ENCODE results near the gene TCF12. TPM values are rescaled to one million over a fixed set of nuclear protein-coding genes. Genes with fewer than 3 reads are reported as not detected.

The TCF12 gene
- total RNA-seq, 1 experiment from 2014 or later: 102 TPM

- Histone ChIP-seq H3K27me3 (ENCODE audit: control insufficient read depth, insufficient read depth, low read length) (no peaks in the 10 kb centered on the region), H3K36me3 (ENCODE audit: control insufficient read depth, insufficient read depth, low read length) (no peaks in the 10 kb centered on the region), H3K4me1 (ENCODE audit: control insufficient read depth, insufficient read depth, low read length) (peaks cover 10% of the 10 kb centered on the region), H3K4me3 (ENCODE audit: low read depth in 2 of 2, low read length in 2 of 2) (no peak overlapping the region), H3K27ac (ENCODE audit: low read length) (no peak overlapping the region), H3K9me3 (ENCODE audit: control insufficient read depth, insufficient read depth, low read depth, low read length) (no peaks in the 10 kb centered on the region)
- intact Hi-C loops (cut with micrococcal nuclease; ENCODE audit: unreplicated experiment) (no loop called here), in situ Hi-C loops (cut with HindIII; ENCODE audit: low pct_unique_long_range_greater_than_20kb, low sequenced_read_pairs) (no loop called here)
- DNase-seq (ENCODE audit: low read depth, low spot score) (no peak), ATAC-seq (no peak)
- POLR2A ChIA-PET: interaction anchor here (0.6 kb wide), 1 partner anchor 375 kb away, joined by 9 read pairs; no protein-coding TSS in a partner anchor
- CTCF ChIA-PET: no interaction called here
- no peak for TF ChIP-seq POLR2AphosphoS5 (IDR thresholded peaks at IDR 0.05; ENCODE audit: low read depth, low read length)
- TF ChIP-seq TCF7L2 (IDR thresholded peaks at IDR 0.05; ENCODE audit: low read depth, low read length): no peak
- BruUV-seq (replicated peaks): no TSS peak
These were observed 117.2 kb downstream of the TCF12 start for GRCh38 chr15:57035664-57036063.

GRCh38 chr15:57036352-57036751 lies 117.9 kb downstream of the TCF12 start:
- H3K27me3 ChIP-seq (ENCODE audit: control insufficient read depth, insufficient read depth, low read length): no peaks in the 10 kb centered on the region
- no peaks in the 10 kb centered on the region for H3K9me3 ChIP-seq (ENCODE audit: control insufficient read depth, insufficient read depth, low read depth, low read length)
- ATAC-seq (no peak), DNase-seq (ENCODE audit: low read depth, low spot score) (no peak)
- H3K4me3 ChIP-seq (ENCODE audit: low read depth in 2 of 2, low read length in 2 of 2): no peak overlapping the region
- intact Hi-C loops (cut with micrococcal nuclease; ENCODE audit: unreplicated experiment) (no loop called here), in situ Hi-C loops (cut with HindIII; ENCODE audit: low pct_unique_long_range_greater_than_20kb, low sequenced_read_pairs) (no loop called here)
- CTCF ChIA-PET: no interaction called here
- no peak overlapping the region for H3K27ac ChIP-seq (ENCODE audit: low read length)
- BruUV-seq (replicated peaks): no TSS peak
- no peaks in the 10 kb centered on the region for H3K36me3 ChIP-seq (ENCODE audit: control insufficient read depth, insufficient read depth, low read length)
- POLR2A ChIA-PET: interaction anchor here (0.6 kb wide), 1 partner anchor 375 kb away, joined by 9 read pairs; no protein-coding TSS in a partner anchor
- peaks cover 7% of the 10 kb centered on the region for H3K4me1 ChIP-seq (ENCODE audit: control insufficient read depth, insufficient read depth, low read length)
- no peak for TF ChIP-seq TCF7L2 (IDR thresholded peaks at IDR 0.05; ENCODE audit: low read depth, low read length)
- no peak for TF ChIP-seq CTCF (IDR thresholded peaks at IDR 0.05)
- TF ChIP-seq POLR2AphosphoS5 (IDR thresholded peaks at IDR 0.05; ENCODE audit: low read depth, low read length): no peak
- no peak for TF ChIP-seq REST (IDR thresholded peaks at IDR 0.05; ENCODE audit: insufficient read depth in 1 of 2, low read depth in 2 of 2, low read length in 1 of 2)
- no peak for TF ChIP-seq SIN3A (IDR thresholded peaks at IDR 0.05; ENCODE audit: borderline replicate concordance, insufficient read depth, low read depth, low read length)

GRCh38 chr15:57037548-57037947 lies 119.1 kb downstream of the TCF12 start:
- POLR2A ChIA-PET: no interaction called here
- no peaks in the 10 kb centered on the region for H3K9me3 ChIP-seq (ENCODE audit: control insufficient read depth, insufficient read depth, low read depth, low read length)
- no peaks in the 10 kb centered on the region for H3K36me3 ChIP-seq (ENCODE audit: control insufficient read depth, insufficient read depth, low read length)
- DNase-seq (ENCODE audit: low read depth, low spot score): no peak
- ATAC-seq: no peak
- in situ Hi-C loops (cut with HindIII; ENCODE audit: low pct_unique_long_range_greater_than_20kb, low sequenced_read_pairs): no loop called here
- no peak overlapping the region for H3K27ac ChIP-seq (ENCODE audit: low read length)
- H3K4me1 ChIP-seq (ENCODE audit: control insufficient read depth, insufficient read depth, low read length): peaks cover 6% of the 10 kb centered on the region
- CTCF ChIA-PET: no interaction called here
- no peak overlapping the region for H3K4me3 ChIP-seq (ENCODE audit: low read depth in 2 of 2, low read length in 2 of 2)
- no peaks in the 10 kb centered on the region for H3K27me3 ChIP-seq (ENCODE audit: control insufficient read depth, insufficient read depth, low read length)
- BruUV-seq (replicated peaks): no TSS peak
- intact Hi-C loops (cut with micrococcal nuclease; ENCODE audit: unreplicated experiment): no loop called here
- TF ChIP-seq CTCF (IDR thresholded peaks at IDR 0.05): no peak
- no peak for TF ChIP-seq SIN3A (IDR thresholded peaks at IDR 0.05; ENCODE audit: borderline replicate concordance, insufficient read depth, low read depth, low read length)
- TF ChIP-seq REST (IDR thresholded peaks at IDR 0.05; ENCODE audit: insufficient read depth in 1 of 2, low read depth in 2 of 2, low read length in 1 of 2): no peak
- no peak for TF ChIP-seq POLR2AphosphoS5 (IDR thresholded peaks at IDR 0.05; ENCODE audit: low read depth, low read length)
- TF ChIP-seq TCF7L2 (IDR thresholded peaks at IDR 0.05; ENCODE audit: low read depth, low read length): no peak
